Measurements from ENCODE around the gene MAPRE2. TPM values are rescaled to one million over a fixed set of nuclear protein-coding genes. Genes with fewer than 3 reads are reported as not detected.

Gene MAPRE2
- polyA plus RNA-seq, 3 donors, result 23.7 to 27.7 (median 25.7) TPM

DNA sequence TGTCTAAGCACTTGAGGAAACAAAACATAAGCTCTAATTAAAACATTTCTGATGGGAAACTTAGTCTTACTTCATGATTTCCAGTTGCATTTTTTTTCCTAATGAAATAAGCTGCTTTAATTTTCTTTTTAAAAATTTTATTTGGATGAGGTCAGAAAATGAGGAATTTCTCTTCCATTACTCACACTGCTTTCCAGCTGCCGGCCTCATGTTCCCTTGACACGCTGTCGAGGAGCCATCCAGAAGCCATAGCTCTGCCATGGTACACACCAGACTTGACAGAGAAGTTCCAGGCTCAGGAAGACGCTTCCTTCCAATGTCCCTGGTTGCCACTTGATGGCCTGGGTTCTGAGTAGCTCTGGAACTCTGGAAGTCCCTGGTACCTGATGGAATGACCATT is 12.1 kb upstream of the MAPRE2 start:
- no peak for DNase-seq

DNA sequence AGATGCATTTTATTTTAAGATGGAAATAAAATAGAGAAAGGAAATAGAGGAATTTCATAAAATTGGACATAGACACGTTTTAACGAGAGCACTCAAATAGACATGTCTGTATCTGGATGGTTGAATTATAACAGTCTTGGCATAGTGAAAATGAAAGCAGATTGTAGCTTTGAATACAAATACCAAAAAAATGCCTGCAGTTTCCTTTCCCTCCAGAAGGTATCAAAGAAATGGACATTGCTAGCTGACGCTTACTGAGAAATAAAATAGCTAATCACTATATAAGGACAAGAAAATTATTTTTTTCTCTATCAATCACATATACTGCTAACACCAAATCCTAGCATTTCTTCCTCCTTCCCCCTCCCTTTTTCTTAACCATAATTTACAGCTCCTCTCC is 11.4 kb upstream of the MAPRE2 start:
- DNase-seq, result no peak

- no peak for DNase-seq
Measured at GRCh38 chr18:35030277-35030989, 10.8 kb upstream of the MAPRE2 start.

DNA sequence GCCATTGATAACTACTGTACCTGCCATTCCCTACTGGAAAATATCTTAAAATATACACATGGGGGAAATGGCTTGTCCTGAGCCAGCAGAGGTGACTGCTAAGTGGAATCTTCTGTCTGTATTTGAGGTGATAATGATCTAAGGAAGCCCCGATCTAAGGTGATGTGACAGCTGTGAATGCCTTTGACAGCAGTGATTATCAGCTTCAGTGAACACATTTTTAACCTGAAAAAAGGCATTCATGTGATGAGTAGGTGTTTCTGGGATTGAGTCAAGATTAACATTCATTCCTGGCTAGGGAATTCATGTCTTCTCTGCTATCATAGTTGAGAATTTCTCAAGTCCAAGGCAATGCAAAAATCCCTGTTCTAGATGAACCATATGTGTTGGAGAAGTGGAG is 9.1 kb upstream of the MAPRE2 start:
- DNase-seq, result no peak

- DNase-seq, result no peak
Measured at GRCh38 chr18:35038029-35038428, 3.2 kb upstream of the MAPRE2 start.

GRCh38 chr18:35038881-35039491 is 2.2 kb upstream of the MAPRE2 start:
- no peak for DNase-seq

DNA sequence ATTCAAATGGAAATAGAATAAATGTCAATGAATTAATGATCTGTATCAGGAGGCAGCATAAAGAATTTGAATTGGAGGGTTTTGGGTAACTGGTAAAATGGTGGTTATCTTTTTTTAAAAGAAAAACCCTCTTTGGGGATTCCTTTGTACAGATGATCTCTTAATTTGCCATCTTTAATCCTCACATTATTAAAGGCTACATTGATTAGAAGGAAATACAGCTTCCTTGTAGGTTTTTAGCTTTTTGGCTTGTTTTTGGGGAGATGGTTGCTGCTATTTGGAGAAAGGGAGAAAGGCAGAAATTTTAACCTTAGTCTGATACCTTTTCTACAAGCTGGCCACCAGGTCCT is 600 bp upstream of the MAPRE2 start:
- DNase-seq, result no peak

DNA sequence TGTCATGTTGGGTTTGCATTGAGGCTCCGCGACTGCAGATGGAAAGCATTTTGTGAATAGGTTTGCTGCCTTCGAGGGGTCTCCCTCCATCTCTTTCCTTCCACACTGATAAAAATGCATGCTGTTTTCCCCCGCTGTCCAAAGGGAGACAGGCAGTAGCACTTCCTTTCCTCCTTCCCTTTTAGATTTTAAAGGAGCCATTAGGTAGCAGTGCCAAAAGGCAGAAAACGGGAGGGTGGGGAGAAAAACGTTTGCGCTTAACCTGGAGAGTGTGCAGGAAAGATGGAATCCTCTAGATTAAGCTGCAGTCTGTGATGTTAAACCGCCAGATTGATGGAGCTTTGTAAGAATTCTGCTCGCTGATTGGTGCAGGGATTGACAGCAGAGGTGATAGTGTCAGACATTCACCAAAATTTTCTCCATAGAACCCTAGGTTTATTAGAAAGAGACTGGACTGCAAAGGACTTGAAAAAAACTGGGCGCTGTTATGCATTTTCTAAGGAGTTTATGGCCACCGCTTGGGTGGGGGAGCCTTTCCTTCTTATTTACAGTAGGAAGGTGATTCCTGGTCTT is 688 bp downstream of the MAPRE2 start:
- no peak for DNase-seq

GRCh38 chr18:35042389-35043071 is 1.3 kb downstream of the MAPRE2 start:
- no peak for DNase-seq

DNA sequence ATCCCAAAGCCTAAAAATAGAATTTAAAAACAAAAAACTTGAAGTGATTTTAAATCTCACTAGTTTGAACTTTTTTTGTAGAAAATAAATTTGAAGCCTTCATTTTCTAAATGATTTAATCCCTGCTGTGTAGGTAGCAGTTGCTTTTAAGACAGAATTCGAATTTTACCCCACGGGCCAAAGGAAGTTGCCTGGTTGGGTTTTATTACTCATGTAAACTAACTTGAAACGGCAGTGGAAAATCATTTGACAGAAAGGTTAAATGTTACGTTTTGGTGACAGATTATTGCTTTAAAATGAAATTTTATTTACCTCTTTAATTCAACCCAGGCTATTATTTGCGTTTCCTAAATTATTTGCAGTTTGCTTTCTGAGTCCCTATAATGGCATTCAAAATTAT is 2.0 kb downstream of the MAPRE2 start:
- DNase-seq, result no peak

GRCh38 chr18:35045121-35045520 is 3.9 kb downstream of the MAPRE2 start:
- peak; percentile 60 for DNase-seq

DNA sequence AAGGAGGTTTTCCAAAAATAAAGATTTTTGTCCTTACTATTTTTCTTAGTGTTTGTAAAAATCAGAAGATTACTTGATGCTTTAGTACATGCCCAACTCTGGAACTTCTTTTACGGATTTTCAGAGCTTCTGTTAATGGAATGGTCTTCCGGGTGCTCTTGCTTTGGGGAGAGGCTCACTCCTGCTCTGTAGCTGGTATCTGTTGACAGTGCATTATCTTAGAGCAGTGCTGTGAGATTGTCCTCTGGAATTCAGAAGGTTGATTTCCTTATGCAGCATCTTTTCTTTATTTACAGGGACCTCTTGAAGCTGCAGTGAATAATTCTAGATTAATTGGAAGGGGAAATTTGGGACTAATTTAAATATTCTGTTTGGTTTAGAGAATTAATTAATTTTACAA is 4.6 kb downstream of the MAPRE2 start:
- DNase-seq, result no peak

- DNase-seq, result no peak
Measured at GRCh38 chr18:35047697-35048292, 6.6 kb downstream of the MAPRE2 start.

DNA sequence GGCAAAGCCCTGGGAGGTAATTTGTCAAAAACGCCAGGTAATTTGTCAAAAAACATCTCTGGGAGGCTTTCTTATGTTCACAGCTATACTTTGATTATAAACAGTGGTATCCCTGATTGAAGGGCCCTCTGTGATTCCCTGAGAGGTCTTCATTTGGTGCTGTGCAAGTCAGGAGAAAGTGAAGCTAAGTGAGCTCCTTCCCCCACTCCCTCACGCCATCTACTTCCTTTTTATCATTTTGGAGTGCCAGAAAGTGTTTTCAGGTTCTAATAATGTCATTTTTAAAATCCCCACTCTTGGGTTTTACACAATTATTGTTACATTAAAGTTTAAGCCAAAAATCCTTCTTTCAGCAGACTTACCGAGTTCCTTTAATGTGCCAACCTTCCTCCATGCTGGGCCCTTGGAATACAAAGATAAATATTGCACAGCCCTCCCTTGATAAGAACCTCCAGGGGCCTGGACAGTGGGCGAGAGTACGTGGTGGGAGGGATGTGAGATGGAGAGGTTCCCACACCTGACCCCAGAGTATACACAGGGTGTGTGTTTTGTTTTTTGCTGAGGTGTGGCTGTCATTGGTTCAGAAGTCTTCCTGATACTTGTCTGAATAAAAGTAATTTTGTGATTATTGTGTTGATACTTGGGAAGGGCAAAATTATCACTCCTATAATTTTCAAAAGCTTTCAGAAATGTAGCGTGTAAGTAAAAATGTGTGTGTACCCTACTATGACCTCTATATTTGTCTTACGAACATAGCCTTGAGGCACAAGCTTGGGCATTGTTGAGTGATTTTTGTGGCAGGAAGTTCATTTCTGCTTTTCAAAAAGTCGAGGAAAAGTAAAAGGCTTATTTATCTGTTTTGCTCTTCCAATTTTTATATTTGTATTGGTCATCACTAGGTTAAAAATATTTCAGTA is 8.2 kb downstream of the MAPRE2 start:
- no peak for DNase-seq

DNA sequence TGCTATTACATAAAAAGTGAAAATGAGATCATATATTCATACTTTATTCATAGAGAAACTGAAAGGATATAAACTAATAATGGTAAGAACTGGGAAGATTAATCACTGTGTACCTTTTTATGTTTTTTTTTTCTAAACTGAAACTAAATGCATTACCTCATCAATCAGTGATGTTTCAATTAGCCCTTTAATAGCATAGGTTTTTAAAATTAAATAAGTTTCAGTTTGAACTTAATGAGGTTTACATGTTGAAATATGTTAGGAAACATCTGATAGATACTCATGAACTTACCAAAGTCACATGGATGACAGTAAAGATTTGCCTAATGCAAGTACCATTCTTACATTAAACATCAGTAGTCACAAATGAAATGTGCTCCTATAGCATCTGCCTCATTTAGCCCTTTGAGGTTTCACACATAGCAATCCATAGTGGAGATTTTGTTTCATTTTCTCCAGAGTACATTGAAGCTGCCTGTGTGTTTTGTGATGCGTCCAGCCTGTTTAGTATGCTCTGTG is 8.9 kb downstream of the MAPRE2 start:
- no peak for DNase-seq

- DNase-seq, result no peak
Measured at GRCh38 chr18:35050705-35051195, 9.5 kb downstream of the MAPRE2 start.

GRCh38 chr18:35051641-35052377 is 10.6 kb downstream of the MAPRE2 start:
- DNase-seq, result no peak

- DNase-seq, result no peak
Measured at GRCh38 chr18:35054401-35054800, 13.2 kb downstream of the MAPRE2 start.

DNA sequence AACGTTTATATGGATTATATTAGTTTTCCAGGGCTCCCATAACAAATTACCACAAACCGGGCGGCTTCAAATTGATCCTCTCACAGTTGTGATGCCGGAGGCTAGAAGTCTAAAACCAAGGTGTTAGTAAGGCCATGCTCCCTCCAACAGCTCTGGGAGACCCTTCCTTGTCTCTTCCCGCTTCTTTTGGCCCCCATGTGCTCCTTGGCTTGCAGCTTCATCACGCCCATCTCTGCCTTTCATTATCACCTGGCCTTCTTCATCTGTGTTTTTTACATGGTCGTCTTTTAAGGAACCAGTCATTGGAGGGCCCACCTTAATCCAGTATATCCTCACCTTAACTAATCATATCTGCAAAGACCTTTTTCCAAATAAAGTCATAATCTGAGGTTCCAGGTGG is 13.9 kb downstream of the MAPRE2 start:
- DNase-seq, result no peak

GRCh38 chr18:35055726-35056125 is 14.5 kb downstream of the MAPRE2 start:
- DNase-seq, result no peak

Measured in renal pelvis (tissue), 4 donors.